ENCODE data around the gene FREM1.

- TF ChIP-seq, protein P1, sequence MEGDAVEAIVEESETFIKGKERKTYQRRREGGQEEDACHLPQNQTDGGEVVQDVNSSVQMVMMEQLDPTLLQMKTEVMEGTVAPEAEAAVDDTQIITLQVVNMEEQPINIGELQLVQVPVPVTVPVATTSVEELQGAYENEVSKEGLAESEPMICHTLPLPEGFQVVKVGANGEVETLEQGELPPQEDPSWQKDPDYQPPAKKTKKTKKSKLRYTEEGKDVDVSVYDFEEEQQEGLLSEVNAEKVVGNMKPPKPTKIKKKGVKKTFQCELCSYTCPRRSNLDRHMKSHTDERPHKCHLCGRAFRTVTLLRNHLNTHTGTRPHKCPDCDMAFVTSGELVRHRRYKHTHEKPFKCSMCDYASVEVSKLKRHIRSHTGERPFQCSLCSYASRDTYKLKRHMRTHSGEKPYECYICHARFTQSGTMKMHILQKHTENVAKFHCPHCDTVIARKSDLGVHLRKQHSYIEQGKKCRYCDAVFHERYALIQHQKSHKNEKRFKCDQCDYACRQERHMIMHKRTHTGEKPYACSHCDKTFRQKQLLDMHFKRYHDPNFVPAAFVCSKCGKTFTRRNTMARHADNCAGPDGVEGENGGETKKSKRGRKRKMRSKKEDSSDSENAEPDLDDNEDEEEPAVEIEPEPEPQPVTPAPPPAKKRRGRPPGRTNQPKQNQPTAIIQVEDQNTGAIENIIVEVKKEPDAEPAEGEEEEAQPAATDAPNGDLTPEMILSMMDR (IDR thresholded peaks at IDR 0.05) = no peak
- no peak for TF ChIP-seq POLR2A (IDR thresholded peaks at IDR 0.05)
- no peak for TF ChIP-seq POLR2AphosphoS5 (IDR thresholded peaks at IDR 0.05)
Observed at GRCh38 chr9:14719231-14719923, 190.9 kb downstream of the FREM1 start.
